A549 (cell line): ENCODE results near the gene KCNN2. TPM values are rescaled to one million over a fixed set of nuclear protein-coding genes. Genes with fewer than 3 reads are reported as not detected.

Source experiments
- ATAC-seq, 2 experiments: fragments of 200-7000 bp in 1 of 2; fragments of >200 bp in 1 of 2; cut with Nextera tagmentation in 1 of 2; cut with Tn5 transposase in 1 of 2; 3 replicates each; pipeline versions ENCODE4 v1.8.0 to v1.9.1; 2018 to 2020; ENCODE audit warnings: mild to moderate bottlenecking in 1 of 2, moderate library complexity in 1 of 2
- CTCF ChIA-PET: fragments of 300-600 bp; sonication (Branson Sonifier 250); formaldehyde crosslinking; extraction: SDS; loops from one replicate; lab custom pipeline; 2021; ENCODE audit warnings: antibody characterized with exemption, inconsistent platforms; lab: Yijun Ruan, JAX
- POLR2A ChIA-PET: fragments of 350-600 bp; formaldehyde crosslinking; extraction: SDS; loops from one replicate; lab custom pipeline; 2021; ENCODE audit warnings: antibody characterized with exemption, inconsistent platforms; lab: Yijun Ruan, JAX
- DNase-seq, 2 experiments: peaks; one replicate each; pipeline versions ENCODE4 v3.0.0 to v3.0.0-alpha.2; 2011 to 2016; ENCODE audit warnings: low read depth in 1 of 2, low spot score in 1 of 2
- FAIRE-seq: peaks from 2 replicates; lab custom pipeline; 2011; peaks lifted over from hg19 to GRCh38; lab: Jason Lieb, UNC
- H3K27ac ChIP-seq, 2 experiments: fragments of >200 bp; sonication (Bioruptor Twin); formaldehyde crosslinking; 3 replicates each; pipeline ENCODE4 v1.5.1; 2016 to 2017
- H3K4me1 ChIP-seq: fragments of >200 bp; sonication (Bioruptor Twin); formaldehyde crosslinking; 3 replicates; pipeline ENCODE4 v1.6.1; 2016
- H3K4me2 ChIP-seq: fragments of >200 bp; sonication (Bioruptor Twin); formaldehyde crosslinking; 3 replicates; pipeline ENCODE4 v1.6.1; 2016
- H3K4me3 ChIP-seq: fragments of >200 bp; sonication (Bioruptor Twin); formaldehyde crosslinking; 3 replicates; pipeline ENCODE4 v1.5.1; 2016
- H3K9me3 ChIP-seq: fragments of >200 bp; sonication (Bioruptor Twin); formaldehyde crosslinking; 3 replicates; pipeline ENCODE4 v1.6.1; 2016
- BHLHE40 ChIP-seq: IDR thresholded peaks from 2 replicates; pipeline ENCODE4 v1.6.1; 2012; ENCODE audit warnings: low read depth, low read length, inconsistent platforms
- CBX2 ChIP-seq: fragments of 200-600 bp; sonication (generic); IDR thresholded peaks from 2 replicates; pipeline ENCODE4 v1.6.1; 2016; ENCODE audit warnings: low read depth, mild to moderate bottlenecking, borderline replicate concordance
- CEBPB ChIP-seq, 2 experiments: fragments of >200 bp in 1 of 2; sonication (Bioruptor Twin) in 1 of 2; formaldehyde crosslinking in 1 of 2; IDR thresholded peaks; 2 replicates each; pipeline ENCODE4 v1.6.1; 2012 to 2016
- CHD4 ChIP-seq: fragments of 200-600 bp; sonication (generic); IDR thresholded peaks from 2 replicates; pipeline ENCODE4 v1.6.1; 2016; ENCODE audit warnings: antibody characterized with exemption, mild to moderate bottlenecking, borderline replicate concordance
- EHF ChIP-seq: fragments of 250-450 bp; sonication (Bioruptor Pico); IDR thresholded peaks from 2 replicates; pipeline ENCODE4 v1.5.0; 2020; ENCODE audit warnings: mild to moderate bottlenecking
- ELK1 ChIP-seq: fragments of 150-350 bp; IDR thresholded peaks from 2 replicates; pipeline ENCODE4 v1.6.1; 2014; ENCODE audit warnings: low read depth, mild to moderate bottlenecking, low read length
- EP300 ChIP-seq, 2 experiments: fragments of >200 bp; sonication (Bioruptor Twin); formaldehyde crosslinking; IDR thresholded peaks; 2 replicates in 1 of 2; 3 replicates in 1 of 2; pipeline ENCODE4 v1.6.1; 2016 to 2017
- ESRRA ChIP-seq: fragments of 150-350 bp; IDR thresholded peaks from 2 replicates; pipeline ENCODE4 v1.6.1; 2014; ENCODE audit warnings: mild to moderate bottlenecking, low read length, borderline replicate concordance
- HDAC2 ChIP-seq: fragments of 200-600 bp; sonication (generic); IDR thresholded peaks from 2 replicates; pipeline ENCODE4 v1.6.1; 2016
- HEYL ChIP-seq: fragments of 250-450 bp; sonication (Bioruptor Pico); IDR thresholded peaks from 2 replicates; pipeline ENCODE4 v1.8.0; 2021; ENCODE audit warnings: mild to moderate bottlenecking, moderate library complexity
- HOXB13 ChIP-seq: fragments of 250-450 bp; sonication (Bioruptor Pico); IDR thresholded peaks from 2 replicates; pipeline ENCODE4 v1.5.0; 2020; ENCODE audit warnings: low read depth, mild to moderate bottlenecking, moderate library complexity
- JUNB ChIP-seq: fragments of >200 bp; sonication (Bioruptor Twin); formaldehyde crosslinking; IDR thresholded peaks from 2 replicates; pipeline ENCODE4 v1.6.1; 2016
- MAFK ChIP-seq: fragments of 450-650 bp; IDR thresholded peaks from 2 replicates; pipeline ENCODE4 v1.6.1; 2014; ENCODE audit not compliant: partially characterized antibody
- MAZ ChIP-seq: fragments of 150-350 bp; IDR thresholded peaks from 2 replicates; pipeline ENCODE4 v1.6.1; 2014; ENCODE audit warnings: antibody characterized with exemption, low read depth, low read length, borderline replicate concordance
- MYC ChIP-seq: IDR thresholded peaks from 2 replicates; pipeline ENCODE4 v1.6.1; 2012; ENCODE audit warnings: mild to moderate bottlenecking, inconsistent platforms, low read length, improper control_type of control experiment, borderline replicate concordance
- NFE2L2 ChIP-seq: fragments of 150-350 bp; conservative IDR thresholded peaks from 2 replicates; pipeline ENCODE4 v1.6.1; 2014; ENCODE audit warnings: low read length
- NPAS2 ChIP-seq: fragments of 250-450 bp; sonication (Bioruptor Pico); IDR thresholded peaks from 2 replicates; pipeline ENCODE4 v1.8.0; 2022; ENCODE audit warnings: mild to moderate bottlenecking, moderate library complexity, borderline replicate concordance
- NR3C1 ChIP-seq: fragments of >200 bp; sonication (Bioruptor Twin); formaldehyde crosslinking; IDR thresholded peaks from 3 replicates; pipeline ENCODE4 v1.6.1; 2017
- PBX3 ChIP-seq: IDR thresholded peaks from 2 replicates; pipeline ENCODE4 v1.6.1; 2012
- POLR2A ChIP-seq: IDR thresholded peaks from 2 replicates; pipeline ENCODE4 v1.6.1; 2012; ENCODE audit warnings: mild to moderate bottlenecking, low read length
- REST ChIP-seq: fragments of 200-600 bp; sonication (generic); IDR thresholded peaks from 2 replicates; pipeline ENCODE4 v1.6.1; 2016; ENCODE audit warnings: antibody characterized with exemption, mild to moderate bottlenecking, moderate library complexity
- RFX5 ChIP-seq: fragments of 450-650 bp; IDR thresholded peaks from 2 replicates; pipeline ENCODE4 v1.7.1; 2014; ENCODE audit warnings: antibody characterized with exemption, mild to moderate bottlenecking, moderate library complexity
- RNF2 ChIP-seq: fragments of 200-600 bp; sonication (generic); IDR thresholded peaks from 2 replicates; pipeline ENCODE4 v1.6.1; 2016; ENCODE audit warnings: low read depth, mild to moderate bottlenecking, antibody characterized with exemption, moderate library complexity, borderline replicate concordance
- SMC3 ChIP-seq: fragments of >200 bp; sonication (Bioruptor Twin); formaldehyde crosslinking; IDR thresholded peaks from 3 replicates; pipeline ENCODE4 v1.6.1; 2018; ENCODE audit warnings: inconsistent platforms
- SREBF2 ChIP-seq: fragments of 450-650 bp; IDR thresholded peaks from 2 replicates; pipeline ENCODE4 v1.6.1; 2014; ENCODE audit warnings: mild to moderate bottlenecking, moderate library complexity
- ZNF302 ChIP-seq: fragments of 250-450 bp; sonication (Bioruptor Pico); IDR thresholded peaks from 2 replicates; pipeline ENCODE4 v1.9.0; 2021; ENCODE audit warnings: inconsistent platforms, mild to moderate bottlenecking, moderate library complexity
- ZSCAN20 ChIP-seq: fragments of 250-450 bp; sonication (Bioruptor Pico); IDR thresholded peaks from 2 replicates; pipeline ENCODE4 v1.8.0; 2022; ENCODE audit warnings: mild to moderate bottlenecking, moderate library complexity
- WGBS: methylation state at CpG from one replicate; pipeline ENCODE4 v1.1.6; 2017; ENCODE audit errors: missing lambda C conversion rate; 5-methylcytosine and 5-hydroxymethylcytosine counted together
- polyA plus RNA-seq, 4 experiments: library from polyadenylated mRNA; depleted of rRNA in 3 of 4; stranded (reverse); fragments of >200 nt; fragmentation: RNase III in 1 of 4; extraction: RNeasy Plus Mini Kit Qiagen cat#74134 plus additional on column Dnase treatment in 1 of 4; gene quantifications; 2 replicates in 3 of 4; 3 replicates in 1 of 4; pipeline ENCODE4 v1.2.3, GENCODE V29; 2011 to 2017

Gene KCNN2
- polyA plus RNA-seq, 2 of the 4 experiments (the other 2 are of a cell fraction): 0.04 to 0.06 TPM

GRCh38 chr5:114500756-114501155, 138.9 kb downstream of the KCNN2 start:
- TF ChIP-seq HDAC2: no peak
- no peak for TF ChIP-seq SMC3
- TF ChIP-seq JUNB: no peak
- TF ChIP-seq PBX3: no peak
- no peak for TF ChIP-seq NFE2L2
- TF ChIP-seq, all 56 proteins: peak for 0
- CTCF ChIA-PET: no interaction called here
- ATAC-seq (no peak), FAIRE-seq (no peak), DNase-seq (no peak)
- no peaks in the 10 kb centered on the region for H3K9me3 ChIP-seq
- no peak overlapping the region for H3K4me3 ChIP-seq
- H3K4me2 ChIP-seq: no peak overlapping the region
- no peaks in the 10 kb centered on the region for H3K4me1 ChIP-seq
- POLR2A ChIA-PET: no interaction called here
- 18% methylated on average over 4 of the region's 4 CpGs for WGBS
- no peak overlapping the region for H3K27ac ChIP-seq

- DNase-seq: no peak
- TF ChIP-seq REST (no peak), MAZ (no peak), CEBPB (IDR thresholded peaks at IDR 0.05) (no peak), EHF (no peak), BHLHE40 (no peak), POLR2A (no peak), HOXB13 (CRISPR knock-in tag) (no peak), ZSCAN20 (CRISPR knock-in tag) (no peak), ESRRA (no peak)
- ChIA-PET POLR2A (no interaction called here), CTCF (no interaction called here)
- Histone ChIP-seq H3K9me3 (no peaks in the 10 kb centered on the region), H3K4me3 (no peak overlapping the region), H3K4me1 (no peaks in the 10 kb centered on the region), H3K4me2 (no peak overlapping the region), H3K27ac (no peak overlapping the region)
- FAIRE-seq: no peak
- WGBS: 76% methylated on average over 9 of the region's 9 CpGs
- no peak for ATAC-seq
Measured at GRCh38 chr5:114504560-114504959, 142.7 kb downstream of the KCNN2 start.

- H3K9me3 ChIP-seq: no peaks in the 10 kb centered on the region
- TF ChIP-seq CBX2: no peak
- TF ChIP-seq CHD4: no peak
- no peak for TF ChIP-seq NFE2L2
- no peak for TF ChIP-seq SMC3
- TF ChIP-seq HDAC2: no peak
- no peak for TF ChIP-seq ESRRA
- no peak for TF ChIP-seq SREBF2
- TF ChIP-seq ZNF302 (CRISPR knock-in tag): no peak
- no peak for TF ChIP-seq NPAS2 (CRISPR knock-in tag)
- TF ChIP-seq POLR2A: no peak
- TF ChIP-seq MAFK: no peak
- no peak for TF ChIP-seq HEYL (CRISPR knock-in tag)
- TF ChIP-seq RFX5: no peak
- TF ChIP-seq RNF2: no peak
- TF ChIP-seq EP300 (IDR thresholded peaks at IDR 0.05): no peak
- no peak for TF ChIP-seq NR3C1
- no peak for TF ChIP-seq PBX3
- TF ChIP-seq MYC: no peak
- no peak for TF ChIP-seq ELK1
- TF ChIP-seq, all 56 proteins: peak for 0
- no peak for FAIRE-seq
- Histone ChIP-seq H3K27ac (no peak overlapping the region), H3K4me3 (no peak overlapping the region), H3K4me1 (no peaks in the 10 kb centered on the region), H3K4me2 (no peak overlapping the region)
- ATAC-seq: no peak
- 0% methylated on average over 1 of the region's 1 CpG for WGBS
- no peak for DNase-seq
- CTCF ChIA-PET: no interaction called here
- POLR2A ChIA-PET: no interaction called here
Measured at GRCh38 chr5:114524221-114524620, 162.4 kb downstream of the KCNN2 start.
